Bronchial epithelial cell (primary cell): Measurements from ENCODE around the gene CEP250. TPM values are rescaled to one million over a fixed set of nuclear protein-coding genes. Genes with fewer than 3 reads are reported as not detected.

Experiments used
- DNase-seq: peaks from one replicate; pipeline ENCODE4 v3.0.0-alpha.2; 2010; ENCODE audit warnings: low read depth
- FAIRE-seq: peaks from 2 replicates; lab custom pipeline; 2011; peaks lifted over from hg19 to GRCh38; lab: Jason Lieb, UNC
- H3K27me3 ChIP-seq: 2 replicates; pipeline ENCODE4 v1.5.1; 2011; ENCODE audit warnings: low read length; ENCODE audit not compliant: control insufficient read depth, insufficient read depth
- H3K36me3 ChIP-seq: 2 replicates; pipeline ENCODE4 v1.5.1; 2011; ENCODE audit warnings: low read length; ENCODE audit not compliant: control insufficient read depth, insufficient read depth
- H3K4me3 ChIP-seq: 2 replicates; pipeline ENCODE4 v1.5.1; 2011; ENCODE audit warnings: mild to moderate bottlenecking, low read depth, low read length, control low read depth
- CTCF ChIP-seq: IDR thresholded peaks from 2 replicates; pipeline ENCODE4 v1.5.1; 2011; ENCODE audit warnings: mild to moderate bottlenecking, moderate library complexity, low read length, control low read depth, inconsistent platforms; ENCODE audit not compliant: insufficient read depth, severe bottlenecking
- total RNA-seq: library from RNA; depleted of rRNA; stranded (reverse); fragments of >200 nt; gene quantifications from 2 replicates; pipeline ENCODE4 v1.2.1, GENCODE V29; 2014

The CEP250 gene
- total RNA-seq, 1 donor from 2014 or later: 15.0 TPM

DNA sequence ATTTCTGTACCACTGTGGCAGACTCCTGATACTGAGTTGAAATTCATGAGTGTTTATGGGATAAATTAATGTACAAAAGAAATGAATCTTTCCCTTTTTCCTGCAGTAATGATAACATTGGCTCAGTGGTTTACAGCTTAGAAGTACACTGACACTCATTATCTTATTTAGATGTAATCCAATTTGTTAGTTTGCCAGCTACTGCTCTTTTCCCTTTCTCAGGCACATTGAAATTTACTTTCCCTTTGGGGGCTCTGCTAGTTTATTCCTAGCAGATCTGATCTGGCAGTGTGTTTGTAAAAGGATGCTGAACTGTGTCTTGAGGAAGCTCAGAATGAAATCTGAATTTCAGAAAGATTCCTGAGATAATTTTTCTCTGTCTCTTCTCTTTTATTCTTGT is 3.0 kb downstream of the CEP250 start:
- DNase-seq: no peak
- H3K27me3 ChIP-seq: no peaks in the 10 kb centered on the region
- H3K36me3 ChIP-seq: no peaks in the 10 kb centered on the region
- no peak for TF ChIP-seq CTCF
- H3K4me3 ChIP-seq: no peak overlapping the region
- FAIRE-seq: no peak

DNA sequence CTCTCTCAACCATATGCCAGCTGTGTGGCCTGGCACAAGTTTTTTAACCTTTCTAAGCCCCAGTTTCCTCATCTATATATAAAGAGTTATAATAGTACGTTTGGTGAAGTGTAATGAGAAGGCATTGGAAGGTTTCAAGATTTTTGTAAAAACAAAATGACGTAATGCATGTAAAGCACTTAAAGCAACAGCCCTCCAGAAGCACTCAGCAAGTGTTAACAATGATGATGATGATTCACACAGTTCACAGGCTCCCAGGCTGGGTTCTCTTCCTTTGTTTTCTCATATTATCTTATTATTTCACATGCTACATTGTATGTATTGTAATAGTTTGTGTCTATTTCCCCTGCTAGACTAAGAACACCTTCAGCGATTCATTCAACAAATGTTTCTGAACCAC is 6.2 kb downstream of the CEP250 start:
- FAIRE-seq (no peak), DNase-seq (peak; percentile 51)
- no peak overlapping the region for H3K4me3 ChIP-seq
- peaks cover 12% of the 10 kb centered on the region for H3K36me3 ChIP-seq
- TF ChIP-seq CTCF: no peak
- no peaks in the 10 kb centered on the region for H3K27me3 ChIP-seq

DNA sequence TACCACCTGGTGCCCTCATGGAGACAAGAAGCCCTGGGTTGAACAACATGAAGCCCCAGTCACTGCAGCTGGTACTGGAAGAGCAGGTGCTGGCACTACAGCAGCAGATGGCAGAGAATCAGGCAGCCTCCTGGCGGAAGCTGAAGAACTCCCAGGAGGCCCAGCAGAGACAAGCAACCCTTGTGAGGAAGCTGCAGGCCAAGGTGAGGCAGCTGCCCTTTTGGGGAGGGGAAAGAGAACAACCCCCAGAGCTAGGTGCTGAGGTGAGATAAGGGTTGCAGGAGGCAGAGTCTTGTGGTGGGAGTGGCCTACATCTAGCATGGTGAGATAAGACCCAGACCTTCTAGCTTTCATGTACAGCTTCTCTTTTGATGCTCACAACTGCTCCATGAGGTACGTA is 7.0 kb downstream of the CEP250 start:
- DNase-seq (no peak), FAIRE-seq (no peak)
- H3K27me3 ChIP-seq: no peaks in the 10 kb centered on the region
- H3K4me3 ChIP-seq: no peak overlapping the region
- H3K36me3 ChIP-seq: peaks cover 15% of the 10 kb centered on the region
- TF ChIP-seq CTCF: no peak

DNA sequence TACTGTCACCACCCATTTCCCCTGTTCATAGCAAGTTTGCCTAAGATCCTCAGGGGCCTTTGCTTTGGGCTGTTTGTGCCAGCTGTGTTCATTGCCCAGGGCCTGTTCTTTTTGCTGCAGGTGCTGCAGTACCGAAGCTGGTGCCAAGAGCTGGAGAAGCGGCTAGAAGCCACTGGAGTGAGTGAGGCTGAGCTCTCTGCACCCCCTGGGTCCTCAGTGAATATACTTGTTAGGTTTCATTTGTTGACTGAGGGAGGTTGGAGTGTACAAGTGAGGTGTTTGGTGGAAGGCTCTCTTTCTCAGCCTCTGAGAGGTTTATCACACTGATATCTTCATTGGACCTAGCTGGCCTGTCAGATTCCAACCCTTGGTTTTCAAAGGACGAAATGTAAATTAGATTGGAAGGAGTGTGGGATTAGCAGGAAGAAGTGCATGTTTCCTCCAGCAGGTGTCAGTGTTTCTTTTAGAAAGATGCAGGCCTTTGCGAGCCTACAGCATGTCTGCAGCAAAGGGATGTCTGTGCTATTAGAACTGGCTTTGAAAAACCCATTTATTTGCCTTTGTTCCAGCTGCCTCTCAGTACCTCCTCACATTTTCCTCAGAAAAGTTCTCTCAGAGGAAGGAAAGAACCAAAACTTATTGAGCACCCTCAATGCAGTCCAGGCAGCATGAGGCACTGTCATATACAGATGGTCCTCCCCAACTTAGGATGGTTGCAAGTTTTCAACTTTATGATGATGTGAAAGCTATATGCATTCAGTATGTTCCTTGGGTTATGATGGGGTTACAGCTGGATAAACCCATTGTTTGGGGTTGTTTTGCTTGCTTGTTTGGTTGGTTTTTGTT is 8.3 kb downstream of the CEP250 start:
- Histone ChIP-seq H3K27me3 (no peaks in the 10 kb centered on the region), H3K4me3 (no peak overlapping the region), H3K36me3 (peaks cover 18% of the 10 kb centered on the region)
- peak; percentile 61 for DNase-seq
- FAIRE-seq: no peak
- peak; percentile 85 for TF ChIP-seq CTCF

GRCh38 chr20:35465976-35466375 is 10.6 kb downstream of the CEP250 start:
- TF ChIP-seq CTCF: no peak
- Histone ChIP-seq H3K4me3 (no peak overlapping the region), H3K27me3 (no peaks in the 10 kb centered on the region), H3K36me3 (peaks cover 18% of the 10 kb centered on the region)
- DNase-seq: no peak
- FAIRE-seq: no peak
